ENCODE measurements around the gene MOK. TPM values are rescaled to one million over a fixed set of nuclear protein-coding genes. Genes with fewer than 3 reads are reported as not detected.

MOK gene
- total and polyA plus RNA-seq, 2 of the 4 experiments (the other 2 are of a cell fraction) = 16.8 to 48.5 TPM

- peak overlapping the region; percentile 65; the same call in 1 of the 2 replicates for H4K5ac ChIP-seq (ENCODE audit: low read depth, low read length)
- in situ Hi-C loops (cut with MboI; ENCODE audit: low sequenced_read_pairs) (no loop called here), dilution Hi-C loops (cut with HindIII; ENCODE audit: low sequenced_read_pairs, unreplicated experiment) (no loop called here), intact Hi-C loops (cut with micrococcal nuclease) (no loop called here)
- H3K18ac ChIP-seq (ENCODE audit: low read depth, low read length) = peak overlapping the region; percentile 91; the same call in 1 of the 2 replicates
- H3K4ac ChIP-seq (ENCODE audit: low read depth, low read length) = peak overlapping the region; percentile 97
- H3K23ac ChIP-seq (ENCODE audit: low read depth, low read length) = peak overlapping the region; percentile 68; the same call in 1 of the 2 replicates
- ChIA-PET CTCF (no interaction called here), POLR2A (ENCODE audit: unreplicated experiment) (no interaction called here)
- H2BK5ac ChIP-seq (ENCODE audit: low read depth, low read length, poor library complexity, severe bottlenecking) = peak overlapping the region; percentile 98
- peak overlapping the region; percentile 83 to 90 for H4K8ac ChIP-seq (ENCODE audit: low read depth in 2 of 2, low read length in 2 of 2)
- peak overlapping the region; percentile 96 for H2BK120ac ChIP-seq (ENCODE audit: low read depth, low read length)
- peaks cover 12% of the 10 kb centered on the region for H3K4me1 ChIP-seq (ENCODE audit: control insufficient read depth, insufficient read depth, low read length)
- H2AK9ac ChIP-seq (replicated peaks; ENCODE audit: low read depth, low read length, poor library complexity) = peak overlapping the region; percentile 74
- peak overlapping the region; percentile 98 for H4K91ac ChIP-seq (ENCODE audit: insufficient read depth, low read depth, low read length)
- no peaks in the 10 kb centered on the region for H3K9me3 ChIP-seq (ENCODE audit: control insufficient read depth, insufficient read depth, low read length)
- no peak overlapping the region for H3K4me2 ChIP-seq (ENCODE audit: low read depth, low read length)
- ATAC-seq (ENCODE audit: low read depth) = no peak
- H3K9ac ChIP-seq (ENCODE audit: low read depth, low read length) = no peak overlapping the region
- H2AK5ac ChIP-seq (ENCODE audit: low read depth, low read length) = peak overlapping the region; percentile 99
- peak; percentile 32 for DNase-seq
- no peak overlapping the region for H3K4me3 ChIP-seq (ENCODE audit: insufficient read depth, low read depth, low read length)
- no peaks in the 10 kb centered on the region for H3K36me3 ChIP-seq (ENCODE audit: control insufficient read depth, insufficient read depth, low read length)
- BruUV-seq (replicated peaks) = no TSS peak
- peak overlapping the region; percentile 95 for H3K14ac ChIP-seq (replicated peaks; ENCODE audit: low read depth, low read length)
- H4K20me1 ChIP-seq (ENCODE audit: insufficient read depth, low read length) = no peaks in the 10 kb centered on the region
- no peak overlapping the region for H2AFZ ChIP-seq (replicated peaks; ENCODE audit: low read length, poor library complexity)
- H3K79me1 ChIP-seq (ENCODE audit: low read depth in 1 of 2, low read length in 2 of 2) = peaks cover 5 to 20% of the 10 kb centered on the region in 2 experiments; a peak in 3 of 4 replicates
- peak overlapping the region; percentile 43; the same call in 1 of the 2 replicates for H3K27ac ChIP-seq (ENCODE audit: insufficient read depth, low read length)
- no peaks in the 10 kb centered on the region for H3K27me3 ChIP-seq (ENCODE audit: control insufficient read depth, insufficient read depth, low read length)
- WGBS, 2 experiments (ENCODE audit: extremely low coverage in 2 of 2, insufficient read length in 1 of 2) = 83% methylated on average over 1 of the region's 7 CpGs; no CpG with 5 or more reads in 1 of the 2 experiments
- peak overlapping the region; percentile 99 for H2BK20ac ChIP-seq (ENCODE audit: low read depth, low read length)
- H3K9me1 ChIP-seq (ENCODE audit: insufficient read depth, low read length) = peaks cover 8% of the 10 kb centered on the region
- peak overlapping the region; percentile 25; the same call in 1 of the 2 replicates for H3K56ac ChIP-seq (ENCODE audit: extremely low read depth, insufficient read depth, low read length)
- peak overlapping the region; percentile 99 for H2BK15ac ChIP-seq (ENCODE audit: low read depth, low read length)
- TF ChIP-seq NFE2L2 (IDR thresholded peaks at IDR 0.05; ENCODE audit: low read depth, low read length) = no peak
- no peak for TF ChIP-seq ELK1 (IDR thresholded peaks at IDR 0.05; ENCODE audit: borderline replicate concordance, low read depth, low read length)
- TF ChIP-seq CHD1 (IDR thresholded peaks at IDR 0.05; ENCODE audit: low read depth, low read length) = no peak
- no peak for TF ChIP-seq SMC3 (IDR thresholded peaks at IDR 0.05; ENCODE audit: low read depth, low read length)
- TF ChIP-seq POLR2A (IDR thresholded peaks at IDR 0.05; ENCODE audit: low read depth, low read length) = no peak
- TF ChIP-seq MAZ (IDR thresholded peaks at IDR 0.05; ENCODE audit: borderline replicate concordance, low read depth, low read length) = no peak
- TF ChIP-seq USF2 (IDR thresholded peaks at IDR 0.05; ENCODE audit: low read depth, low read length) = no peak
- no peak for TF ChIP-seq CTCF (conservative IDR thresholded peaks at IDR 0.05; ENCODE audit: low read depth, low read length)
- TF ChIP-seq BHLHE40 (IDR thresholded peaks at IDR 0.05; ENCODE audit: low read depth, low read length) = no peak
- no peak for TF ChIP-seq RAD21 (IDR thresholded peaks at IDR 0.05; ENCODE audit: low read length)
- no peak for TF ChIP-seq RFX5 (IDR thresholded peaks at IDR 0.05; ENCODE audit: low read depth, low read length)
- TF ChIP-seq RCOR1 (IDR thresholded peaks at IDR 0.05; ENCODE audit: insufficient replicate concordance, low read length) = no peak
- no peak for TF ChIP-seq FOS (IDR thresholded peaks at IDR 0.05; ENCODE audit: low read depth, low read length)
- TF ChIP-seq CEBPB (IDR thresholded peaks at IDR 0.05; ENCODE audit: low read depth, low read length) = no peak
- TF ChIP-seq MAFK (IDR thresholded peaks at IDR 0.05; ENCODE audit: low read depth, low read length) = no peak
These were observed 26.9 kb downstream of the MOK start for GRCh38 chr14:102277874-102278630.
